GM21528 (cell line): ENCODE data around the gene POU2AF1.
"Not testable (repeated sequence)": the region's sequence is repeated elsewhere in the genome, so short reads cannot be mapped to it uniquely, and the experiment has no call there.

Source experiments
- ATAC-seq: cut with Tn5 transposase; IDR thresholded peaks from one replicate; pipeline ENCODE4 v1.9.1; 2021; ENCODE audit warnings: mild to moderate bottlenecking, moderate library complexity; ENCODE audit not compliant: unreplicated experiment, low FRiP score

Gene POU2AF1

DNA sequence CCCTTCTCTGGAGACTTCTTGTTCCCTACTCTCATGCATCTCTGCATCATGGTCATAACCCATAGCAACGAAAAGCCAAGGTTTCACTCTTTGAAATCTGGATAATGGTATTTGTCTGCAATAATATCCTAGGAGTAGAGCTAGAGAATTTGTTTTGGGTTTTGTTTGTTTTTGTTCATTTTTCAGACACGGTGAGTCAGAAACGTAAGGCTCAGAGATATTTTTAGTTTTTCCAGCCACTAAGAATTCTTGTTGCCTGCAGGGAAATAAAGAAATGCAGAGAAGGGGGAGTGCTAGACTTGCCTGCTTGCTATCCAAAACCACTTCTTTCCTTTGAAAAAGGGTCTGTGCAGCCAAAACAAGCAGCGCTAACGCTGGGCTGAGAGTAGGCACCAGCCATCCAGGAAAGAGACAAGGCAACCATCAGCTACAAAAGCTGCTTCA, 54.8 kb downstream of the POU2AF1 start:
- no peak for ATAC-seq

DNA sequence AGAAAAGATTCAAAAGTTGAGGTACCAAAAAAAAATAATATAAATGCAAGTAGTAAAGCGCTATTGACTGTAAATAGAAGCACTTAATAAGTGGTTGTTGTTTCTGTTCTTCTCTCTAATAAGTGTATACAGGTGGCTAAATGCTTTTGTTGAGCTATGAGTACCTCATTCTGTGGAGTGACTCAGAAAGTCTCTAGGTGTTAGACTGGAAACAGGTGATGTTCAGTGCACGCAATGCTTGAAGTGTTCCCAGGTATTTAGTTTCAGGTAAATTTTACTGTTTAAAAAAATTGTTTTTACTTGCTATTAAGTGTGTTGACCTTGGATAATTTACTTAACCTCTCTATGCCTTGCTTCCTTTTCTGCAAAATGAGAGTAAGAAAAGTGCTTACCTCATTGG, 56.5 kb downstream of the POU2AF1 start:
- no peak for ATAC-seq

DNA sequence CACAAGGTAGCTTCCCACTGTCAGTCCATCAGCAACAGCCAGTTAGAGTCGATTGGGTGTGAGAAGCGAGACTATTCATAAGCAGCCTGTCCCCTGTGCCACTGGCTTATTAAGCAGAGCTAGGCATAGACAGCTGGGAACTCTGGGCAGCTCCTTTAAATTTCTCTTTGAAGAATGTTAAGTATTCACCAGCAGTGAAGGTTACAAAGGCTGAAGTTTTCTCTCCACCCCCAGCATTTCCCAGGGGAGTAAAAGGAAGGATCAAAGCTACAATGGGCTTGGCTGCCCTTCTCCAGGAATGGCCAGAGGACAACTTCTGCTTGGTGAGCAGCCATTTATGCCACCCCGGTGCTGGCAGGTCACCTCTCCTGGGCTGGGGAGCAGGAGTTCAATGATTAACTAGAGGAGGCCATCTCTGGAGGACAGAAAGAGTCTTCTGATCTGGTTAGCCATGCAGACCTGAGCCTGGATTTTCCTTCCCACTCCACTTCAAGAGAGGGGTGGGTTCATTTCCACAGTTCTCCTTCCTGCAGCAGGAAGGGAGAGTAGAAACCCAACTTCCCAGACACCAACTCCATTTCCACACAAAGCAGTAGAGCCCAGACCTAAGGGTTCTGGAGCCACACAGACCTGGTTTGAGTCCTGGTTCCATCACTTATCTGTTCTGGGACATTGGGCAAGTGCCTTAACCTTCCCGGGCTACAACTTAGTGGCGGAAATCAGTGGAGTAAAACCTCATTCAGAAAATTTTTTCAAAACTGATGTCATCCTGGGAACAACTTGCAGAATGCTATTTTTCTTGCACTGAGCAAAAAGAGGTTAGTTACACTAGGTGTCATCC, 58.1 kb downstream of the POU2AF1 start:
- ATAC-seq, result no peak

DNA sequence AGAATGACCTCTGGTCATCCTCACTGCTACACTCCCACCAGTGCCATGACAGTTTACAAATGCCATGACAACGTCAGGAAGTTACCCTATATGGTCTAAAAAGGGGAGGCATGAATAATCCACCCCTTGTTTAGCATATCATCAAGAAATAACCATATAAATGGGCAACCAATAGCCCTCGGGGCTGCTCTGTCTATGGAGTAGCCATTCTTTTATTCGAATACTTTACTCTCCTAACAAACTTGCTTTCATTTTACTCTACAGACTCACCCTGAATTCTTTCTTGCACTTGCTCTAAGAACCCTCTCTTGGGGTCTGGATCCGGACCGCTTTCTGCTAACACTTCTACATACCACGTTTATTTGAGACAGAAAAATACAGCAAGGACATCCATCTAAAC, 58.9 kb downstream of the POU2AF1 start:
- not testable (repeated sequence) for ATAC-seq

DNA sequence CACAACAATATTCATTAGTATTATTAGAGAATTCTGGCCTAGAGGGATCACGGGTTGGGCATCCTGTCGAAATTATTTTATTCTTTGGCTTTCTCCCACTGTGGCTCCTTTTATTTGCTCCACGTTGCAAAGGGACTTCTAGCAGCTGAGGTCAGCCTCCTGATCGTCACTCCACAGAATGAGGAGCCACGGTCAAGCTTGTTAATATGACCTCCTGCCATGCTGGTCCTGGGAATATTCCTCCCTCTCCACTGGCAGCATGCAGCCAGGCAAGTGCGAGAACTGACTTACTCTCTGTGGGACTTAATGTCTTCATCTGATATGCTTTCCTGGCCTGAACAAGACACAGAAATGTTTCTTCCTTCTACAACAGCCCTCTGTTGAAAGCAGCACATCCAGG, 59.8 kb downstream of the POU2AF1 start:
- ATAC-seq, result no peak

DNA sequence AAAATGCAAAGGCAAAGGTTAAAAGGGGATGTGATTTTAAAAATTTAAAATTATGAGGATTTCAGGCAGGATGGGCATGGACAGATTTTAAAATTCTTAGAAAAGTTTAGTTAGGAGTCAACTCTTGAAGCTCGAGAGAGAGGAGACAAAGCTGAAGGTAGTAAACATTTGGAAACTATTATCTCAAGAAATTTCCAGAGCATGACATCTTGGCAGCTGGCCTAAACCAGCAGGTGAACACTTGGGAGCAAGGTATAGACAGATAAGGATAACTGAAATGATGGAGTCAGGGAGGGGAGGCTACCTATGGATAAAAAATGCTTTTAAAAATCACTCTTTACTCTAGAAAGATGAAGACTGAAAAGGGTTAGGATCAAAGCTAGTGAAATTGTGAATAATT, 67.0 kb downstream of the POU2AF1 start:
- no peak for ATAC-seq

DNA sequence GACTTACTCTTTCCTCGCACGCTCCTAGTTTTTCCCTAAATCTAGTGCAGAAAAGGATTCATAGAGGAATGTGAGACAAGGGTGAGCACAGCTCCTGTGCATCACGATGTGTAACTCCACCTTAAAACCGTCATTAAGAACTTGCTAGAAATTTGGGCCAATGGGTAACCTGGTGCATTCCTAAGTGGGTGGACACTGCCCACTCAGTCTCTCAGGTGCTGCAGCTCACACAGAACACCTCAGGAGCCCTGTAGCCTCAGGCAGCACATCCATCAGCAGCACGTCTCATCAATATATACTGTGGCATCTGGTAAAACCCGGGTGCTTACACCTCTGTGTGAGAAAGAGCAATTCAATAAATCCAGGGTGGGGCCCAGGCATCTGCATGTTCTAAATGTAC, 68.4 kb downstream of the POU2AF1 start:
- no peak for ATAC-seq

DNA sequence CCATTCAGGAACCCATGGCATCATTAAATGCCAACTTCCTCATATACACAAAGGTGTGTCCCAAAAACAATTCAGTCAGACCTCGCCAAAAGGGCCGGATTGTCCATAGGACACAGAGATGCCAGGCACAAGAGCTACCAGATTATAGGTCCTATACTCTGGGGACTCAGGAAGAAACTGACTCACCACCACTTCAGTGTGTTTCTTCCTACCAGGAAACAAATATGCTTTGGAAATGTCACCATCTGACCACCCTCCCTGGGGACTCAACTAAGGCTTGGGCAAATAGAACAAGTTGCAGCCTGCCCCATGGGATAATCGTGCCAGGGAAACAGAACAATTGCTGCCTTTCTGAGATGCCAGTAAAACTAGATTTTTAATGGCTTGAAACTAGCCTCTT, 69.0 kb downstream of the POU2AF1 start:
- ATAC-seq, result no peak

DNA sequence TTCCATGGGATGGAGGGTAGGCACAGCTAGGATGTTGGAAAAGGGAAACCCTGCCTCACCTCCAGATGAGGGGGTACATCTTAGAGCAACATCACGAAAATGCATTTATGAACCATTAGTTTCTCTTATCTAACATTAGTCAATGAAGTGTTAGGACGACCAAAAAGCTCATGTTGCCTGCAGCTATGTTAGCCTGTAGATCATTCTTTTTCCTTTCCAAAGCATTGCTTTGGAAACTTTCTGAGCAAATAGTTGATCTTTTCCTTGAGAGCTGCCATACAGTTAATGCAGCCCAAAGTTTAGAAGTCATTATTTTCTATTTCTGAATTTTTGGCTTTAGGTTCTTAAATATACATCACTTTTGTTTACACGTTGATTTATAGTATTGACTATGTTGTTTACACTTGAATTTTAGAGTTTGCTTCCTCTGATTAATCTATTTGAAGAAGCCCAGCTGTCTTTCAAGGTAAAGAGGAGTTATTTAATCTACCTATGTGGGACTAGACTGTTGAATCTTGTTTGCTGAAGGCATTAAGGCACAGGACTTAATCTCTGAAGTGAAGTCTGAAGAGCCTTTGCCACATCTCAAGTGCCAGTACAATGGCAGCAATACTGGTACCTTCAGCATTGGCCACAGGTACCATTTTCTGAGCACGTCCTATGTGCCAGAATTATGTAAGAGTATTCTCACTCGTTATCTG, 69.7 kb downstream of the POU2AF1 start:
- ATAC-seq, result no peak

DNA sequence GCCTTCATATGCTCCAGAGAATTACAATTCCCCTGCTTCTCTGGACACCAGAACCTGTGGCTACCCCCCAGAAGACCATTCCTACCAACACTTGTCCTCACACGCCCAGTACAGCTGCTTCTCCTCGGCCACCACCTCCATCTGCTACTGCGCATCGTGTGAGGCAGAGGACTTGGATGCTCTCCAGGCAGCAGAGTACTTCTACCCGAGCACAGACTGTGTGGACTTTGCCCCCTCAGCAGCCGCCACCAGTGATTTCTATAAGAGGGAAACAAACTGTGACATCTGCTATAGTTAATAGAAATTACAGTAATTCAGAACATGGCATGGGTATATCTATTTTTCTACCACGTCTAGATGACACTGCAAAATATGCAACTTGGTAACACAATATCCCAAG, 70.9 kb downstream of the POU2AF1 start:
- no peak for ATAC-seq

DNA sequence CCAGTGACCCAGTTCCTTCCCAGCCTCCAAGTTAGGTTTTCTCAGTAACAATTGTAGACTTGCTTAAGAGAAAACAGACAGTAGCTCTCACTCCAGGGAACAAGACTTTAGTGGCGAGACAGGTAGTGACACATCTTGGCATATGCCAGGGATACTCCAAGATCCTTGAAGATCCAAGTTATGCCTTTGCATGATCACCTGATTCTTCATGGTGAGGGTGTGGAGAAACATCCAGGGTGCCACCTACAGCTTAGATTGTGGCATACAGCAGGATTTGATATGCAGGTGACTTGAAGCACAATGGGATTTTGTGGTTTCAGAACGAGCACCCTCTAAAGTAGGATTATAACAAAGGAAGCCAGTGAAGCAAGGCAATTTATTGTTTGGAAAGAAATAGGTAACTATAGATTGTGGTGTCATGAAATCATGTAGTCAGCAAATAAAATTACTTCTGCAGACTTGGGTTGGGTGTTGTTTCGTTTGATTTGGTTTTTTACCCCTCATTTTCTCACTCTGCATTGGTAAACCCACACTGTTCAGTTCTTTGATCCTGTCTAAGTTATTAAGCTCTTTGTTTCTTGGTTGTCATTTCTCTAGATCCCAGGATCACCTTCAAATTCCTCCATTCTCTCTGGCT, 71.5 kb downstream of the POU2AF1 start:
- ATAC-seq, result no peak

DNA sequence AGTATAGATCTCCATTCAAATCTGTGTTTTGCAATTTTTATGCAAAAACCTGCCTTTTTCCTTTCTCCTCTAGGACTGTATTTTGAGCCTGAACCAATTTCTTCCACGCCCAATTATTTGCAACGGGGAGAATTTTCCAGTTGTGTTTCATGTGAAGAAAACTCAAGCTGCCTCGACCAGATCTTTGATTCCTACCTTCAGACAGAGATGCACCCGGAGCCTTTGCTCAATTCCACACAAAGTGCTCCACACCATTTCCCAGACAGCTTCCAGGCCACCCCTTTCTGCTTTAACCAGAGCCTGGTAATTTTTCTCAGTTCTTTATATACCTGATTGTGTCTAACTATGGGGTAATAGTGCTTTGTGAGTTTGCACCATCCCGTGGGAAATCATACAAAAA, 72.8 kb downstream of the POU2AF1 start:
- no peak for ATAC-seq

DNA sequence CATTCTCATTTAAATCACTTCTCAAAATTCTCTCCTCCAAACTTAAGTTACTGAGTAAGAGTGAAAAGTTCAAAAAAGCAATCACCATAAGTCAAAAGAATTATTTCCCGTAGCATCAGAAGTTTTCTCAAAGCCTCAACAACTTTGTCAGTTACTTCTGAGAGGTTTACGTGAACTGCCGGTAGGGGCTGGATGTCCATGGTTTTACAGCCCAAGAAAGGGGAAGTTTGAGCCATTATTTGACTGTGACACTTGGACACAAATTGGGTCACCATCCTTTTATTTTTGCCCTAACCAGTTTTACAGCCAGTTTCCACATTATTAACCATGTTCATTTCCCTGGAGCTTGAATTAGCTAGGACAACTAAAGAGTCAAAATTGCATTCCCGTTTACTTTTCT, 73.2 kb downstream of the POU2AF1 start:
- ATAC-seq, result no peak

DNA sequence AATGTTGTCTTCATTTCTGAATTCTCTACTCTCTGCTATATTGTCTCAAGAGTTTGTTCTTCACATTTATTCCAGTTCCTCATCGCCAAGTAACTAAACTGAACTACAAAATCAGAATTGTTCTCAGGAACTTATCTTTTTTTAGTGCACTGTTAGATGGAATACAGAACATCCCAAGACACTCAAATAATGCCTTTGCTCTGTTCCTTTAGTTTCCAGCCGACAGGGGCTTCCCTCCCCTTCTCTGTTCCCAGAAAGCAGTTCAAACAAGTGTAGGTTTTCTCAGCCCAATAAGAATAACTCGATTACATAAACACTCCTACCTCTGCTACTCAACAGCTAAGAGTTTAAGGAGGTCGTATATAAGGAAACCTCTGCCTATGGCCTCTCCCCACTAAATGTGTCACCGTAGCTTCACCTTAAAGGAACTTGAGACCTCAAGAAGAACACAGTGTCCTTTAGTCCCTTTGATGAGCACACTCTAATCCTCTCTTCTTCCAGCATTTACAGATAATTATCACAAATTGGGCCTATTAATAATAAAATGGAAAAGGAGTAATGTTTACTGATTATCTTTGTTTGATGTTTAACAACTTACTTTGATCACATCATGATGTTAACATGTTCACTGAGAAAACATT, 73.8 kb downstream of the POU2AF1 start:
- ATAC-seq, result no peak

DNA sequence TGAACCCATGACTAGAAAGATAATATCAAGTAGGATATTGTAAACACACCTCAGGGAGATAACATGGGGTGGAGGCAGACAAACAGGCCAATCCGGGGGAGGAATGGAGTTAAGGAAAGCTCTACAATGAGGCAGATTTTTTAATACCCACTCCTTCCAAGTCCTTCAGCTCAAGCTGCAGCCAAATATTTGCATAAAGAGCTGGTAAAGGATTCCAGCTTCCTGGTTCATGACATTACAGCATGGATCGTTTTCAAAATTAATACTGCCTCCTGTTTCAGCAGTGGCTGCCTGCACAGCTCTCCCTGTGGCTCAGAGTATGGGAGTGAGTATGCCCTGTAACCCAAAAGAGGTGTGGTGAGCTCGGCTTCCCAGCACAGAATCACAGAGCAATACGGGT, 75.6 kb downstream of the POU2AF1 start:
- no peak for ATAC-seq

DNA sequence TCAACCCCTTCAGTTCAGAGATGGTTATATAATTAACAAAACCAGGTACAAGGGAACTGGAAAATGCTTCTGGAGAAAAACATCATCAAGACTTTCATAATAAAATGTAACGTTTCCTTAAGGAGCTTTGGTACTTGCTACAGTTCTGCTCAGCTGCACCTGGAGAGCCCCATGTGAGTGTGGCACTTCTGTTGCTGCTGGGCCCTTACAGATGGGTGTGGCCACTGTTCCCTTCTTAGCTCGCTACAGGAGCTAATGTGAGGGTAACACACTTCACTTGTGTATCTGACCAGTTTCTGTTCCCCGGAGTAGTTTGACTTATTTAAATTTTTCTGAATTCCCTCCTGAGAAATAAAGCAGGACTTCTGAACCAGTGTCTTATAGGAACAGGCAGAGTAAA, 76.8 kb downstream of the POU2AF1 start:
- ATAC-seq, result no peak
